H1 (cell line): Measurements from ENCODE around the gene GDF2. TPM values are rescaled to one million over a fixed set of nuclear protein-coding genes. Genes with fewer than 3 reads are reported as not detected.

Experiments used
- ASH2L ChIP-seq: fragments of 200-600, 300-600 bp; sonication (generic); IDR thresholded peaks from one replicate; pipeline ENCODE4 v1.7.1; 2017; ENCODE audit warnings: low read length
- ATF2 ChIP-seq: IDR thresholded peaks from 2 replicates; pipeline ENCODE4 v1.6.1; 2012; ENCODE audit warnings: low read length, inconsistent platforms
- CBX8 ChIP-seq: fragments of 300-800, 300-1000 bp; sonication (generic); IDR thresholded peaks from 2 replicates; pipeline ENCODE4 v1.7.1; 2016; ENCODE audit warnings: low read depth, low read length, borderline replicate concordance
- EZH2 ChIP-seq: fragments of 200-600 bp; sonication (generic); IDR thresholded peaks from 2 replicates; pipeline ENCODE4 v1.7.1; 2012; ENCODE audit warnings: low read depth, mild to moderate bottlenecking, moderate library complexity, low read length, inconsistent platforms; ENCODE audit not compliant: severe bottlenecking
- KDM5A ChIP-seq: fragments of 200-600 bp; IDR thresholded peaks from 2 replicates; pipeline ENCODE4 v1.7.1; 2012; ENCODE audit warnings: mild to moderate bottlenecking, low read length, inconsistent platforms, mixed read lengths
- MAFK ChIP-seq: IDR thresholded peaks from 2 replicates; pipeline ENCODE4 v1.6.1; 2012; ENCODE audit warnings: low read depth, mild to moderate bottlenecking, improper control_type of control experiment, low read length
- POLR2A ChIP-seq, 2 experiments: IDR thresholded peaks; 1 replicate in 1 of 2; 2 replicates in 1 of 2; pipeline ENCODE4 v1.6.1; 2011; ENCODE audit warnings: low read depth in 2 of 2, low read length in 2 of 2, mild to moderate bottlenecking in 2 of 2; ENCODE audit errors: control extremely low read depth in 1 of 2
- SIRT6 ChIP-seq: IDR thresholded peaks from one replicate; pipeline ENCODE4 v1.7.1; 2012; ENCODE audit warnings: low read length, inconsistent platforms
- polyA plus RNA-seq, 7 experiments: library from polyadenylated mRNA; depleted of rRNA in 3 of 7; stranded (reverse) in 5 of 7; unstranded in 2 of 7; fragments of >200 nt in 5 of 7; fragments of 200-250 nt in 2 of 7; gene quantifications; 1 replicate in 5 of 7; 2 replicates in 1 of 7; 4 replicates in 1 of 7; pipeline versions ENCODE4 v1.2.1 to v1.2.3, GENCODE V29; 2011 to 2013; ENCODE audit warnings: missing spikeins in 2 of 7, mixed read lengths in 2 of 7
- total RNA-seq: library from RNA; stranded (reverse); fragmentation: NEBNext Ultra II Directional; extraction: Animal tissue kit (Norgen Biotek cat#: 25700); gene quantifications from 2 replicates; pipeline ENCODE4 v1.2.1, GENCODE V29; 2021

The GDF2 gene
- total and polyA plus RNA-seq, 2 of the 8 experiments (the other 6 are each of a cell fraction or from before 2014, with no cell fraction given): not detected

- no peak for TF ChIP-seq KDM5A
- TF ChIP-seq ASH2L: no peak
- no peak for TF ChIP-seq ATF2
- TF ChIP-seq MAFK: no peak
- TF ChIP-seq SIRT6: no peak
- TF ChIP-seq POLR2A (IDR thresholded peaks at IDR 0.05; ENCODE audit: control extremely low read depth in 1 of 2, low read depth in 2 of 2, low read length in 2 of 2): no peak
- no peak for TF ChIP-seq EZH2
- TF ChIP-seq CBX8: no peak
- TF ChIP-seq, all 59 proteins: peak for 0
Observed at GRCh38 chr10:47332946-47333345, 10.7 kb downstream of the GDF2 start (continued).
